SK-N-SH treated with all-trans-retinoic acid at 6 μM for 48 hours (cell line): Measurements from ENCODE around the gene ANO3.

Experiments used
- GLIS3 ChIP-seq: fragments of 250-450 bp; sonication (Bioruptor Pico); IDR thresholded peaks from 2 replicates; pipeline ENCODE4 v1.5.0; 2020; ENCODE audit warnings: mild to moderate bottlenecking, moderate library complexity
- OSR1 ChIP-seq: fragments of 250-450 bp; sonication (Bioruptor Pico); IDR thresholded peaks from 2 replicates; pipeline ENCODE4 v1.8.0; 2022; ENCODE audit warnings: moderate library complexity, mild to moderate bottlenecking, inconsistent platforms
- RARB ChIP-seq: fragments of 250-450 bp; sonication (Bioruptor Pico); IDR thresholded peaks from 2 replicates; pipeline ENCODE4 v1.8.0; 2021; ENCODE audit warnings: mild to moderate bottlenecking, moderate library complexity
- SNAI2 ChIP-seq: fragments of 250-450 bp; sonication (Bioruptor Pico); IDR thresholded peaks from 2 replicates; pipeline ENCODE4 v1.5.0; 2020; ENCODE audit warnings: mild to moderate bottlenecking, moderate library complexity
- ZFP3 ChIP-seq: fragments of 250-450 bp; sonication (Bioruptor Pico); IDR thresholded peaks from 2 replicates; pipeline ENCODE4 v1.5.0; 2020; ENCODE audit warnings: mild to moderate bottlenecking, moderate library complexity
- ZNF8 ChIP-seq: fragments of 450-650 bp; formaldehyde crosslinking; IDR thresholded peaks from 2 replicates; pipeline ENCODE4 v1.5.0; 2020; ENCODE audit warnings: mild to moderate bottlenecking, moderate library complexity
- TF ChIP-seq, protein P1 (sequence below): fragments of 250-450 bp; sonication (Bioruptor Pico); IDR thresholded peaks from 2 replicates; pipeline ENCODE4 v1.8.0; 2020; ENCODE audit warnings: mild to moderate bottlenecking, moderate library complexity, borderline replicate concordance
- TF ChIP-seq, protein P2 (sequence below): fragments of 250-450 bp; sonication (Bioruptor Pico); IDR thresholded peaks from 2 replicates; pipeline ENCODE4 v1.8.0; 2021; ENCODE audit warnings: low read depth, mild to moderate bottlenecking, moderate library complexity, borderline replicate concordance

DNA sequence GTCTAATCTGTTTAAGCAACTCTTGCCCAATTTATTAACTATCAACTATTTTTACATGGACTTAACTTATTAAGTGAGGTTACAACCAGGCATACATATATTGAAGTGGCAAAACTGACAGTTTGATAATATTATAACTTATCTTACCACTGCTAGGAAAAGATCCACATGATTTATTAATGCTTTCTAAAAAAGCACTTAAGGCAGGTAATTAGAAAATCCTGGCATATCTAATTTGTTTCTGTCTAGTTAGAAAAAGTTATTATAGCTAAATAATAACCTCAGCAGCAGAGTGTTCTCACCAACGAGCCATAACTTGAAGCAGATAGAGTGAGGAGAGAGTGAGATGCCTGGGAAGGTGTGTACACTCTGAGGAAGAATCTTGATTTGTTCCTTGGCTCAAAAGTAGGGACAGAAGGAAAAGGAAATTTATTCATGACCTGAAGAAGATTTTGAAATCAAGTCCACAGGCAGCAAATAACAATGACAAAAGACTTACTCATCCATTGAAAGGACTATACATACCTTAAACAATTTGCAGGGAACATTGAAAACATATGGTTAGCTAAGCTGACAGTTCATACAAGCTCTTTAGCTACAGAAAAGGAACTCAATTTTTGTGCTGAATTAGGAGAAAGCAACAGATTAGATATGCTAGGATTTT is 247.2 kb downstream of the ANO3 start:
- TF ChIP-seq SNAI2 (CRISPR knock-in tag): no peak
- TF ChIP-seq ZNF8 (CRISPR knock-in tag): no peak
- TF ChIP-seq ZFP3 (CRISPR knock-in tag): no peak
- TF ChIP-seq, protein P1, sequence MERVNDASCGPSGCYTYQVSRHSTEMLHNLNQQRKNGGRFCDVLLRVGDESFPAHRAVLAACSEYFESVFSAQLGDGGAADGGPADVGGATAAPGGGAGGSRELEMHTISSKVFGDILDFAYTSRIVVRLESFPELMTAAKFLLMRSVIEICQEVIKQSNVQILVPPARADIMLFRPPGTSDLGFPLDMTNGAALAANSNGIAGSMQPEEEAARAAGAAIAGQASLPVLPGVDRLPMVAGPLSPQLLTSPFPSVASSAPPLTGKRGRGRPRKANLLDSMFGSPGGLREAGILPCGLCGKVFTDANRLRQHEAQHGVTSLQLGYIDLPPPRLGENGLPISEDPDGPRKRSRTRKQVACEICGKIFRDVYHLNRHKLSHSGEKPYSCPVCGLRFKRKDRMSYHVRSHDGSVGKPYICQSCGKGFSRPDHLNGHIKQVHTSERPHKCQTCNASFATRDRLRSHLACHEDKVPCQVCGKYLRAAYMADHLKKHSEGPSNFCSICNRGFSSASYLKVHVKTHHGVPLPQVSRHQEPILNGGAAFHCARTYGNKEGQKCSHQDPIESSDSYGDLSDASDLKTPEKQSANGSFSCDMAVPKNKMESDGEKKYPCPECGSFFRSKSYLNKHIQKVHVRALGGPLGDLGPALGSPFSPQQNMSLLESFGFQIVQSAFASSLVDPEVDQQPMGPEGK (CRISPR knock-in tag): peak; percentile 65; the same call in 1 of the 2 replicates
- TF ChIP-seq OSR1 (CRISPR knock-in tag): no peak
- no peak for TF ChIP-seq GLIS3 (CRISPR knock-in tag)
- TF ChIP-seq, protein P2, sequence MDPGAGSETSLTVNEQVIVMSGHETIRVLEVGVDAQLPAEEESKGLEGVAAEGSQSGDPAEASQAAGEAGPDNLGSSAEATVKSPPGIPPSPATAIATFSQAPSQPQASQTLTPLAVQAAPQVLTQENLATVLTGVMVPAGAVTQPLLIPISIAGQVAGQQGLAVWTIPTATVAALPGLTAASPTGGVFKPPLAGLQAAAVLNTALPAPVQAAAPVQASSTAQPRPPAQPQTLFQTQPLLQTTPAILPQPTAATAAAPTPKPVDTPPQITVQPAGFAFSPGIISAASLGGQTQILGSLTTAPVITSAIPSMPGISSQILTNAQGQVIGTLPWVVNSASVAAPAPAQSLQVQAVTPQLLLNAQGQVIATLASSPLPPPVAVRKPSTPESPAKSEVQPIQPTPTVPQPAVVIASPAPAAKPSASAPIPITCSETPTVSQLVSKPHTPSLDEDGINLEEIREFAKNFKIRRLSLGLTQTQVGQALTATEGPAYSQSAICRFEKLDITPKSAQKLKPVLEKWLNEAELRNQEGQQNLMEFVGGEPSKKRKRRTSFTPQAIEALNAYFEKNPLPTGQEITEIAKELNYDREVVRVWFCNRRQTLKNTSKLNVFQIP (CRISPR knock-in tag): no peak
- TF ChIP-seq RARB: no peak
